HG02852 (cell line): ENCODE measurements around the gene ZNF500.

Source experiments
- ATAC-seq: cut with Tn5 transposase; IDR thresholded peaks from one replicate; pipeline ENCODE4 v1.9.1; 2021; ENCODE audit warnings: mild to moderate bottlenecking, moderate library complexity; ENCODE audit not compliant: unreplicated experiment

ZNF500 gene

DNA sequence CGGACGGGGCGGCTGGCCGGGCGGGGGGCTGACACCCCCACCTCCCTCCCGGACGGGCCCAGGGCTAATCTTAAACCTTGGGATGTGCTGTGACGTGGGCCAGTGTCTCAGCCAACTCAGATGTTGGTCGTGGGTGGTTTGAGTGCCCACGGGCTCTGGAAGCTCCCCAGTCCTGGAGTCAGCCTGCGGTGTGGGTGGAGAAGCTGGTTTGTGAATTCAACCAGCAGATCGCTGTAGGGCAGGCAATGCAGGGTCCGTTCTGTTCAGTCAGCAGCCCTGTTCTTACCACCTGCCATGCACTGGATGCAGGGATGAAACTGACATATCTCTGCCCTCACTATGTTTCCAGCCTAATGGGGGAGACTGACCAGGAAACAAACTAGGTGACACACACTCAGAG lies 8.0 kb upstream of the ZNF500 start:
- no peak for ATAC-seq

DNA sequence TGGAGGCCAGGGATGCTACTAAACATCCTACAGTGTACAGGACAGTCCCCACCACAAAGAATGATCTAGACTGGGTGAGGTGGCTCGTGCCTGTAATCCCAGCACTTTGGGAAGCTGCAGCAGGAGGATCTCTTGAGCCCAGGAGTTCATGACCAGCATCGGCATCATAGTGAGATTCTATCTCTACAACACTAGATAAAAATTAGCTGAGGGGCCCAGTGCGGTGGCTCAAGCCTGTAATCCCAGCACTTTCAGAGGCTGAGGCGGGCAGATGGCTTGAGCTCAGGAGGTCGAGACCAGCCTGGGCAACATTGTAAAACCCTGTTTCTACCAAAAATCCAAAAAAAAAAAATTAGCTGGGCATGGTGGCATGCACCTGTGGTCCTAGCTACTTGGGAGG lies 5.4 kb upstream of the ZNF500 start:
- ATAC-seq: no peak

- ATAC-seq: no peak
Measured at GRCh38 chr16:4771646-4772045, 4.7 kb upstream of the ZNF500 start.

- ATAC-seq: no peak
Measured at GRCh38 chr16:4769306-4769638, 2.3 kb upstream of the ZNF500 start.

- peak; percentile 63 for ATAC-seq
Measured at GRCh38 chr16:4768549-4769305, 1.8 kb upstream of the ZNF500 start.

DNA sequence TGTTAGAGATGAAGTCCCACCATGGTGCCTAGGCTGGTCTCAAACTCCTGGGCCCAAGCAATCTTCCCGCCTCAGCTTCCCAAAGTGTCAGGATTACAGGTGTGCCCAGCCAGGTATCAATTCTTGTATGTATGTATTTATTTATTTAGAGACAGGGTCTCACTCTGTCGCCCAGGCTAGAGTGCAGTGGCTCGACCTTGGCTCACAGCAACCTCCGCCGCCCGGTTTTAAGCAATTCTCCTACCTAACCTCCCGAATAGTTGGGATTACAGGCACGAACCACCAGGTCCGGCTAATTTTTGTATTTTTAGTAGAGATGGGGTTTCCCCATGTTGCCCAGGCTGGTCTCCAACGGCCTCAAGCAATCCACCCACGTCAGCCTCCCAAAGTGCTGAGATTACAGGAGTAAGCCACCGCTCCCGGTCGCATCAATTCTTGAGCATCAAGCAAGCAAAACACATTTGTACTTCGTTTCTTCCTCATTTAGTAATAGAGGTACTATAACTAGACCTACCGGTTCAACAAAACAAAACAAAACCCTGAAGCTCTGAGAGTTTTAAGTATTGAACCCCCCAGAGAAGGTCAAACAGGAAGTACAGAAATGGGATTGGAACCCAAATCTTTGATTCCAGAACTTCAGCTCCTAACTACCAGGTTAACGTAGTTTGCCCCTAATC lies 1.0 kb upstream of the ZNF500 start:
- ATAC-seq: no peak

- ATAC-seq: no peak
Measured at GRCh38 chr16:4765511-4766474, 1.2 kb downstream of the ZNF500 start.

GRCh38 chr16:4763791-4764190 lies 3.2 kb downstream of the ZNF500 start:
- no peak for ATAC-seq

DNA sequence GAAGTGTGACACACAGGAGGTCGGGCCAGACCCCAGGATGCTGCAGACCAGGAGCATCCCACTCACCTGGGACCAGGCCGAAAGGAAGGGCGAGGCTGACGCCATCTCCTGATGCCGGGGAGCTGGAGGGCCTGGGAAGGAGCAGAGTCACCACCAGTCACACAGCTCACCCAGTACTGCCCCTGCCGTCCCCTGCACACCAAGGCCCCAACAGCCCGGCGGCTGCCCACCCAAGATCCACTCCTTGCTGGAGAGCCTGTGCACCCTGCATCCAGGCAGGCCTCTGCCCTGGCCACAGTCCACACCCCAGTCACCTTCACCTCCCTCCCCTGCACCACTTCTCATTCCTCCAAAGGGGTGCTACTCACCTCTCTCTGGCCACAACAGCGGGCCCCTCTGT lies 4.8 kb downstream of the ZNF500 start:
- ATAC-seq: no peak

- ATAC-seq: no peak
Measured at GRCh38 chr16:4760221-4760910, 6.6 kb downstream of the ZNF500 start.

- no peak for ATAC-seq
Measured at GRCh38 chr16:4755687-4756086, 11.3 kb downstream of the ZNF500 start.

DNA sequence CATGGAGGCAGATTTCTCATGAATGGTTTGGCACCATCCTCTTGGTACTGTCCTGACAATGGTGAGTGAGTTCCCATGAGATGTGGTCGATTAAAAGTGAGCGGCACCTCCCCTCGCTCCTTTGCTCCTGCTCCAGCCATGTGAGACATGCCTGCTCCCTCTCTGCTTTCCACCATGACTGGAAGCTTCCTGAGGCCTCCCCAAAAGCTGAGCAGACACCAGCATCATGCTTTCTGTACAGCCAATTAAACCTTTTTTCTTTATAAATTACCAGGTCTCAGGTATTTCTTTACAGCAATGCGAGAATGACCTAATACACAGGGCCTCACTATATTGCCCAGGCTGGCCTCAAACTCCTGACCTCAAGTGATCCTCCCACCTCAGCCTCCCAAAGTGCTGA lies 12.1 kb downstream of the ZNF500 start:
- ATAC-seq: no peak

DNA sequence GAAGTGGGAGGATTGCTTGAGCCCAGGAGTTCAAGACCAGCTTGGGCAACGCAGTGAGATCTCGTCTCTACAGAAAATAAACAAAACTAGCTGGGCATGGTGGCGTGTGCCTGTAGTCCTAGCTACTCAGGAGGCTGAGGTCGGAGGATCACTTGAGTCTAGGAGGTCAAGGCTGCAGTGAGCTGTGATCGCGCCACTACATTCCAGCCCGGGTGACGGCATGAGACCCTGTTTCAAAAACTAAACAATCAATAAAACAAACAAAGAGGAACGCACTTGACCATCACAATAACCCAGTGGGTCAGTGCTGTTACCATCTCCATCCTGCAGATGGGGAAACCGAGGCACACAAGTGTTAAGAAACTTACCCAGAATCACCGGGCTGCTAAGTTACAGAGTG lies 13.7 kb downstream of the ZNF500 start:
- ATAC-seq: no peak

- ATAC-seq: no peak
Measured at GRCh38 chr16:4752351-4753100, 14.4 kb downstream of the ZNF500 start.

DNA sequence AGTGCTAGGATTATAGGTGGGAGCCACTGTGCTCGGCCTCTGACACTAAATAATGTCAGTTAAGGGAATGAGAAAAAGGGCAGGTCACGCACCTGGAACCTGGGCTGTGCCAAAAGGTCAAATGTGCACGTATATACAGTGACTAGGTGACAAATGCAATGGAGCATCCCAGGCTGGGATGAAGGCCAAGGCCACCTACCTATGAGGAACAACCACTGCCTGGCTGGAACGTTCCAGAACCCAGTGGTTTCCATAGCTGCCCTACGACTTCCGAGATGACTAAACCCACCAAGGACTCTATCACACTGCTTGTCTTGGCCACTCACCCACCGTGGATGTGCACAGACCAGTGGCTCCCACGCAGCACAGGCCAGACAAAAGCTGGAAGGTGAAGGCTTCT lies 16.1 kb downstream of the ZNF500 start:
- no peak for ATAC-seq

- ATAC-seq: no peak
Measured at GRCh38 chr16:4749700-4750257, 17.2 kb downstream of the ZNF500 start.

DNA sequence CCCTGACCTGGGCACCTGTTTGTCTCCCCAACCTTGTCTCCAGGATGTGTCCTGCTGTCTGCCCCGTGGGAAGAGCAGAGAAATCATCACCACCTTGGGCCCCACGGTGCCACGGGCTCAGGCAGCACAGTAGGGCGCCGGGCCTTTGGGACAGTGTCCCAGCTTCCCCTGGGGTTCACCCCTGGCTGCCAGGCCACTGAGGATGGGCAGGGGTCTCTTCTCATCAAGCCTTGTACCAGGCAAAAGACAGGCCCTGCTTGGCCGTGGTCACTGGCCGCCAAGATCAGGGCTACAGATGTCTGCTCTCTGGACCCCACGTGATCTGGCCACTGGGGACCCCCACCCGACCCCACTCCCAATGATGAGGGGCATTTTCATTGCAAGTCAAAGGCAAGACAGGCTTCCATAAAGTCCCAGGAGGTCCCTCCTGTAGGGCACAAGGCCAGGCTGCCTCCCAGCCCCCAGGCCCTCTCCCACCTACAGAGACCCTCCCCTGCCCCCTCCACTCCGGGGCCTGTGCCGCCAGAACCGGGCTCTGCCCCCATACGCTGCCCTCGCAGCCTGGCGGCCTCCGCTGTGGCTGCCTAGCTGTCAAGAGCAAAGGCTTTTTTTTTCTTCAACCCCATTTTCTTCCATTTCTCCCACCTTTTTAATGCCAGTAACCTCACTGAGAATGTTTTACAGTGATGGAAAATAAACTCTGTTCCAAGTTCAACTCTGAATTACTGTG lies 18.1 kb downstream of the ZNF500 start:
- no peak for ATAC-seq

- ATAC-seq: no peak
Measured at GRCh38 chr16:4747906-4748681, 18.9 kb downstream of the ZNF500 start.
